EL (cell line): ENCODE measurements around the gene KIF3A.
"Not testable (repeated sequence)": the region's sequence is repeated elsewhere in the genome, so short reads cannot be mapped to it uniquely, and the experiment has no call there.

Experiments
- DNase-seq: peaks from one replicate; pipeline ENCODE4 v3.0.0-alpha.2; 2016

Gene KIF3A

DNA sequence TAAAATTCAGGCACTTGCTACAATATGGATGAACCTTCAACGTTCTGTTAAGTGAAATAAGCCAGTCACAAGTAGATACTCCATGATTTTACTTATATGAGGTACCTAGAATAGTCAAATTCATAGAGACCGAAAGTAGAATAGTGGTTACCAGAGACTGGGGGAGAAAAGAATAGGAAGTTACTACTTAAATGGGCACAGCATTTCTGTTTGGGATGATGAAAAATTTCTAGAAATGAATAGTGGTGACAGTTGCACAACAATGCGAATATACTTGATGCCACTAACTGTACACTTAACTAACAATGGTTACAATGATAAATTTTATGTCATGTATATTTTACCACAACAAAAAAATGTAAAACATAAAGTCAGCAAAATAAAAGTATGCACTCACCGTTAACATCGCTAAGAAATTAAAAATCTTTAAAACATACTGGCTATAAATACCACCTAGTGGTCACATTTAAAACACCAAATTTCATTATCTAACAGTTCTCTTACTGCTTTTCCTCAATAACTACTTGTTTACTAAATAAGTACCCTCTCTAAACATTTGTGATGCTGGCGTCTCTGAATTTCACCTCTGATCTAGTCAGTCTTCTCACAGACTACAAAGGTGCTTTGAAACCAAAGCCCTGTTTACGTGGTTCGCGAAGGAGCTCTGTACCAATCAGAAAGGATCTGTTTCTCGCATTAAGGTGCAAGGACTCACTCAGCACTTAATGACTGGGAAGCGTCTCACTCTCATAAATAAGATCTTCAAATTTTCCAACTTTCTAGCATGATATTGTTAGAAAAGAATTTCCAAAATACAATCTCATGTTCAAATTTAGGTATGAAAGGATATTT, 22.7 kb downstream of the KIF3A start:
- DNase-seq = no peak

DNA sequence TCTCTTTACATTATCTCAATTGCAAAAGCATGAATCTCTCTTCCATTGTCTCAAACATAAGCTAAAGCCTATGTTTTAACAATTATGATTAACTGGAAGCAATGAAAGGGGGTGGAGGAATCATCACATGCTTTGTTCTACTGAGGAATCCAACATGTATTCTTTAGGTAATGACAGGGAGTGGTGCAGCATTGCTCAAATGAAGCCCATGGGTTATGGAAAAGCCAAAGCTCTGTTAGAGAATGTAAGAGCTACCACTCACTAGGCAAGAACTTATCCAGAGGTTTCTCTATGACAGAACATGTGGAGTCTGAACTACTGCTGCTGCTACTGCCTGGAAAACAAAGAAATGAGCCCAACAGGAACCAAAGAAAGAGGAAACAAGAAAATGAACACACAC, 28.7 kb downstream of the KIF3A start:
- no peak for DNase-seq

DNA sequence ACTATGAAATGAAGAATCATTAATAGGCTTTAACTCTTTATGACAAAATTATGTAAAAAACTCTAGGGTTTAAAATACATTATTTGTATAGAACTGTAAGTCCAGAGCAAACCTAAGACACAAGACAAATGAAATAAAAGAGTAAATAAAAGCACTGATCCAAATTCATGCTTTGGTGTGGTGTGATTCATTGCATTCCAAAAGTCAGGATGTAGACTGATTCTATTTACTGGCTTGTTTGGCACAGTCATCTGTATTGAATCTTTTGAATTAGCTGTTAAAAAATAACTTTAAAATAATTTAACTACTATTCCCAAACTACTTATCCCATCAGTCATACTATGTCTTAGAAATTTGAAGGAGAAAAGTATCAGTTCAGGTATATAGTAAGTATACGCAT, 32.5 kb downstream of the KIF3A start:
- peak; percentile 56 for DNase-seq

- DNase-seq = no peak
Observed at GRCh38 chr5:132695956-132696355, 41.4 kb downstream of the KIF3A start.

DNA sequence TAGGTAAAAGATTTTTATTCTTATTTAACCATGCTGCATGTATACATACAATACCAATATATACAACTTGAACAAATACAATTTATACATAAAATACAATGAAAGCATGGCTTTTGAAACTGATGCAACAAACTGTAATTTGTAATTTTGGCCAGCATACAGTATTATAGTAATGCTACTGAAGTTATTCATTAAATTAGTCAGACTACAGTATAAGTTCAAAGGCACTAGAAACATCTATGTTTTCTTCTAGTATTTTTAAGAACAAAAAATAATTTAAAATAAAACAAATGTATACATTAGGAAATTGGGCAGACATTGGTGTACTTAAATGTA, 44.7 kb downstream of the KIF3A start:
- no peak for DNase-seq

GRCh38 chr5:132691755-132692631, 45.4 kb downstream of the KIF3A start:
- DNase-seq = not testable (repeated sequence)

DNA sequence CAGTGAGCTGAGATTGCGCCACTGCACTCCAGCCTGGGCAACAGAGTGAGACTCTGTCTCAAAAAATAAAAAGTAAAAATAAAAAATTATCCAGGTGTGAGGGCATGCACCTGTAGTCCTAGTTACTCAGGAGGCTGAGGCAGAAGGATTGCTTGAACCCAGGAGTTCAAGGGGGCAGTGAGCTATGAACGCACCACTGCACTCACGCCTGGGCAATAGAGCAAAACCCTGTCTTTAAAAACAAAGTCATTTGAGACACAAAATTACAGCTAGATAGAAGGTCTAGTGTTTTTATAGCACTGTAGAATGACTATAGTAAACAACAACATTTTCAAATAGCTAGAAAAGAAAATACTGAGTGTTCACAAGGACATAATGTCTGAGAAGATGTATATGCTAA, 47.2 kb downstream of the KIF3A start:
- no peak for DNase-seq

DNA sequence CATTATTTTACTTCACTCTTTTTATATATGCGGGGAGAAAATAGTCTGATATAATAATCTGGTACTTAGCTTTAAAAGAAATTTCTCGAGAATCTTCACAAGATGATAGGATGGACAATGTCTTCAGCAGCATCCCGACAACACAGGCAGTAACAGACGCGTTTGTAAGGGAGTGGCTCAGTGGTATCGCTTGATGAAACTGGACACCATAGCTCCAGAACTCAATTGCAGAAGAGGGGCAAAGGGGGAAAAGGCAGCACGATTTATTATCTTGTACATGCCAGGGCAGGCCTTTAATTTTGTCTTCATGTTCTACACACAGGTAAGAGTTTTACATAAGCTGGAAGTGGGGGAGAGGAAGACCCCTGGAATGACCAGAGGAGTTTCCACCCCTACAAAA, 47.8 kb downstream of the KIF3A start:
- DNase-seq = no peak

- DNase-seq = no peak
Observed at GRCh38 chr5:132688536-132689339, 48.6 kb downstream of the KIF3A start.

GRCh38 chr5:132687995-132688394, 49.4 kb downstream of the KIF3A start:
- DNase-seq = no peak

DNA sequence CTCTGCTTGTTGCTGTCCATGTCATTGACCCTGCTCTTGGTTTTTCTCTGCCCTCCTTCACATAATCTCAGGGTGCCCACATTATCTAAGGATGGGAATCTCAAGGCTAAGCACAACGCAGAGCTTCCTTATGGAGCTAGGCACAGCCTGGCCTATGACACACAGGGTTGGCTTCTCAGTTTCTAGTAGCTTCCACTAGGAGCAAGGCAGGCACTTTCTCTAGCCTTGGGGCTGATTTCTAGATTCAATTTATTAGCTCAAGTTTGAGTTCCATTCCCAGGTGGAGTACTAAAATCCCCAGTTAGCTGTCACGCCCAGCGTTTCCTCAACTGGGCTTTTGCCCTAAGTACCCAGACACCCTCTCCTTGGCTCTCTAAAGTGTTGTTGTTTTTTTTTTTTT, 51.2 kb downstream of the KIF3A start:
- no peak for DNase-seq

DNA sequence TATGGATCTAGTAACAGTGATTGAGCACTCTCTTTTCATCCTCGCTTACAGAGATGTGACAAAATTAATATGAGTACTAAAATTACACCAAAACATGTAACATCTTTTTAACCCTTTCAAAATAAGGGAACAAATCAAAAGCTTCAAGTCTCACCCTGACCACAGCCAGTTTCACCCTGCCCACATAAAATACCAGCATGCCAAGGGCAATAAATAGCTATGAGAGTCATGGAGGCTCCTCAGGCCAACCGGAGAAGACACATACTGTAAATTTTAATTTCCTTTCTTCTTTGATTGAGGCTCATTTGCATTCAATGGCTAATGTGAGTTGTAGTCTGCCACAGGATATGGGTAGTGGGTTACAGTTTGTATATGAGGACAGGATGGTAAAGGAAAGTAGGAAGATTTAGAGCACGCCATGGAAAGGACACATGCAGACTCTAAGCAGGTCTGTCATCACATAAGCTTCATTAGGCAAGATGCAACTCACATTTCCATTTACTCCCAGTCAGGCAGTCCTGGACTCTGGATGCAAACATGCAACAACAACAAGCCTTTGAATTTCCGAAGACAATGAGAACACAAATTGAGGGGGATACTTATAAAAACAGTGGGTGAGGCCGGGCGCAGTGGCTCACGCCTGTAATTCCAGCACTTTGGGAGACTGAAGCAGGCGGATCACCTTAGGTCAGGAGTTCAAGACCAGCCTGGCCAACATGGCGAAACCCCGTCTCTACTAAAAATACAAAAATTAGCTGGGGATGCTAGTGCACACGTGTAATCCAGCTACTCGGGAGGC, 52.2 kb downstream of the KIF3A start:
- no peak for DNase-seq

- no peak for DNase-seq
Observed at GRCh38 chr5:132684491-132684890, 52.9 kb downstream of the KIF3A start.

DNA sequence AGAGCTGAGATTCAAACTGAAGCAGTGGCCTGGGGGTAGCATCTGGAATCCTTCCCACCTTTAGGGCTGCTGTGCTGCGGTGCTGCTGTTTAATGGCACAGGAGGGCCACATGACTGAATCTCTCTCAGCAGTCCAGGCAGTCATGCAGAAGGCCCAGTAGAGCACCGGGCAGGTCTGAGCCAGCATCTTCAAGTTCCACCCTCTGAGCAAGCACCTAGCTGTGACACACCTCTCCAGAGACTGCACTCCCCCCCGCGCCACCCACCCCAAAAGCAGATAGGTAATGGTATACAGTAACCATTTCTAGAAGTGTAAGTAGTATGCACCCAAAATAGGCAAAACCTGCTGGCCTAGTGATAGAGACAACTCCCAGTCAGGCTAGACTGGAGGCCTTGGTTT, 55.4 kb downstream of the KIF3A start:
- no peak for DNase-seq

- DNase-seq = no peak
Observed at GRCh38 chr5:132681476-132681831, 55.9 kb downstream of the KIF3A start.

DNA sequence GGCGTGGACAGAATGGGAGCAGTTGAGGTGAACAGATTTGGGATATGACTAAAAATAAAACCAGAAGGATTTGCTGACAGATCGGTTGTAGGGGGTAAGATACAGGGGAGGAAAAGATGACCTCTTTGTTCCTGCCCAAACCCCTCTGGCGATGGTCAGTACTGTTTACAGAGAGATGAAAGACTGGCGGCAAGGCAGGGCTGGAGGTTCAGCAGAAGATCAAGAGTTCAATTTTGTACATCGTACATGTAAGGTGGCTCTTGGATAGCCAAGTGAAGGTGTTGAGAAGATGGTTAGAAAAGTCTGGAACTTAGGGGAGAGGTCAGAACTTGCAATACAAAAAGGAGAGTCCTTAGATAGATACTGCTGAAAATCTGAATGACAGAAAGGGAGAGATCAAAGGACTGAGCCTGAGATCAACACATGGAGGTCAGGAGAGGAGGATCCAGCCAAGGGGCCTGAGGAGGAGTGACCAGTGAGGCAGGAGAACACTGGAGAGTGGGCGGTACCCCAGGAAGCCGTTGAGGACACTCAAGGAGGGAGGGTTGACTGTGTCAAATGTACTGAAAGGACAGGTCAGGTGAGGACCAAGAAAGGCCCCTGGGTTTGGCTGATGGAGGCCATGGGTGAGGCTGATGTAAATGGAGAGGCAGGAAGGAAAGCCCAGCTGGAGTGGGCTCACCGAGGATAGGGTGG, 56.4 kb downstream of the KIF3A start:
- no peak for DNase-seq

DNA sequence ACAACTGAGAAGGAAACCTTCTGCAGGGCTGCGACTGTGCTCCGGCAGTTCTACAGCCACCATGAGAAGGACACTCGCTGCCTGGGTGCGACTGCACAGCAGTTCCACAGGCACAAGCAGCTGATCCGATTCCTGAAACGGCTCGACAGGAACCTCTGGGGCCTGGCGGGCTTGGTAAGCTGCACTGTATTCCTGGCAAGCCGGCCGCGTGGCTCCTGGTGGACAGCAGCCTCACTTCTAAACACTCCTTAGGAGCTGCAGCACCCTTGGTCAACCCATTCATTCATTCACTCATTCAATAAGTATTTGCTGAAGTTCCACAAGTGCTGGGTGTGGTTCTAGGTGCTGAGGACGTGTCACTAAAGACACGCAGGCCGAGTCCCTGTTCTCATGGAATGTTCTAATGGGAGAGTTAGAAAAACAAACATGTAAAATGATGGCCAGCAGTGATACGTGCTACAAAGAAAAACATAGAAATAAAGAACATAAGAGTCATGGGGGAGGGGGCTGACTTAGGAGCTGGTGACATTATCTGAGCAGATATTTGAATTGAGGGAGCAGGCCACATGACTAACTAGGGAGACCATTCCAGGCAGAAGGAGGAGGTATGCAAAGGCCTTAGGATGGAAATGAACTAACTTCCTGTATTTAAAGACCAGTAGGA, 57.5 kb downstream of the KIF3A start:
- DNase-seq = no peak

DNA sequence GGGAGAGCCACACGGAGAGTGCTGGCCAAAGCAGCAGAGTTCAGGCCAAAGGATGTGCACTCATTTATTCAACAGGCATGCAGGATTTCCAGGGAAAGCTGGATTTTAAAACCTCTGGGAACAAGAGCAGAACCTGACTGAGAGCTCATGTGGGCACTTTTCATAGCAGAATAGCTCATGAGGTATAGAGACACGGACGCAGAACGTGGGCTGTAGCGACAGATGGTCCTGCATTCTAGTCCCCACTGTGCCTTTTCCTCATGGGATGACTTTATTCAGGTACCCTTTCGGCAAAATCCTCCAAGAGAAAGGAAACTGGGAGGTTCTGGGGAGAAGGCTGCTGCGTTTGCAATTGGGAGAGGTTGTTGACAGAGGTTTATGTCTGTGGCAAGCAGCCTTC, 58.2 kb downstream of the KIF3A start:
- no peak for DNase-seq

GRCh38 chr5:132678735-132679134, 58.6 kb downstream of the KIF3A start:
- no peak for DNase-seq

GRCh38 chr5:132677682-132678400, 59.5 kb downstream of the KIF3A start:
- no peak for DNase-seq

DNA sequence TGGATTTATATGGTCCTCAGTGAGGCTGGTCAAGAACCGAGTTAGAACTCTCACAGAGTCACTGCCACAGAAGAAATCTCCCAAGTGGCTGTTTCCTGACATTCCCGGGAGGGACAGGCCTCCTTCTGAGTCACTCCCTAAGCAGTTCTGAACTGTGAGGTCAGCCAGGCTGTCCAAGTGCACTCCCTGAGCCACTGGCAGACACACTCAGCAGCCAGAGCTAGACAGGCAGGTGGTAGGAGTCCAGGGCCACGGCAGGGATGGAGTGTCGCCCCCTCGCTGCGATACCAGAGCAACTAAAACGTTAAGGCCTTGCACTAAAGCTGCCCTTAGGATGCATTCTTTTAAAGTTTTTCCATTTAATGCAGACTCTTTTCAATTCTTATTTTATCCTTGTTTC, 60.2 kb downstream of the KIF3A start:
- peak; percentile 96 for DNase-seq
